Stimulated activated CD8-positive, alpha-beta memory T cell treated with anti-CD3 and anti-CD28 coated beads, Interleukin-4, amount 100 ng/mL, for 48 hours (primary cell): Measurements from ENCODE around the gene ACADM.
"Not testable (repeated sequence)": the region's sequence is repeated elsewhere in the genome, so short reads cannot be mapped to it uniquely, and the experiment has no call there.

Experiments used
- DNase-seq: peaks from one replicate; pipeline ENCODE4 v3.0.0-alpha.2; 2020

ACADM gene

DNA sequence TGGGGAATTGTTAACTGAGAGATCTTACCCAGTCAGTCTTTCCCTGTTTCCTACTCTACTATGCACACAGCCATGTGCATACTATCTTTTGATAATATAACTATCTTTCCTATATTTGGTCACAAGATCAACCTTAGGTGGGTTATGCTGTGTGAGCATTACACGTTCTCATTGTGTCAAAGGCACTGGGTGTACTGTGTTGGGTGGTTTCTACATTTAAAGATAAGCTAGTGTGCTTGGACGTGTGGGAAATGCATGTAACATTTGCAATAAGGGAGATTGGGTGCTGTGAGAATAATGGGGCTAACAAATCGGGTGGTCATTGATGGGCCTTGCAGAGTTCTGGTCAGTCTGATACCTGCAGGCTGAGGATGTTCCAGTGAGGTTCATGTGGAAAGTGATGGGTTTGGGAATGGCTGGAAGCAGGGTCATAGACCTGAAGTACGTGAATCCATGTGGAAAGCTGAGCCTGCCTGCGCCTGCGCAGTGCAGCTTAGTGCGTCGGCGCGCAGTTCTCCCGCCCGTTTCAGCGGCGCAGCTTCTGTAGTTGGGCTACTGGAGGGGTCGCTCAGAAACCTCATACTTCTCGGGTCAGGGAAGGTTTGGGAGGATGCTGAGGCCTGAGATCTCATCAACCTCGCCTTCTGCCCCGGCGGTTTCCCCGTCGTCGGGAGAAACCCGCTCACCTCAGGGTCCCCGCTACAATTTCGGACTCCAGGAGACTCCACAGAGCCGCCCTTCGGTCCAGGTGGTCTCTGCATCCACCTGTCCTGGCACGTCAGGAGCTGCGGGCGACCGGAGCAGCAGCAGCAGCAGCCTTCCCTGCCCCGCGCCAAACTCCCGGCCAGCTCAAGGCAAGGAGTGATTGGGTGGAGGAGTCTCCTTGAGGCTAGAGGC lies 72.1 kb downstream of the ACADM start, which contains the start of gene MSH4:
MSH4 (plus strand) TSS at position 507 of the 897 bp plus-strand sequence; CDS start at position 611, 104 bp downstream.
- peak; percentile 63 for DNase-seq

DNA sequence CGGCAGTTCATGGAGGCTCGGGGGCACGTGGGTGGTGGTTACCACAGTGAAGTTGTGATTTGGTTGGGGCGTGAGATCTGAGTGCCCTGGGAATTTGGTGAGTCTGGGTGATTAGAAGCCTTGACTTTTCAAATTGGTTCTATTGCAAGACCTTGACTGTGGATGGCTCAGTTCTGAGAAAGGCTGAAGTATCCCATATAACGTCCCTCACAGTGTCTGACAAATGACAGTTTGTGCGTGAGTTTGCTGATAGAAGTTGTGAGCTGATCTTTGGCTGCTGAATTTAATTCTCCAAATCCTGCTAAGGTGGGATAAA lies 72.7 kb downstream of the ACADM start:
- DNase-seq, result no peak

DNA sequence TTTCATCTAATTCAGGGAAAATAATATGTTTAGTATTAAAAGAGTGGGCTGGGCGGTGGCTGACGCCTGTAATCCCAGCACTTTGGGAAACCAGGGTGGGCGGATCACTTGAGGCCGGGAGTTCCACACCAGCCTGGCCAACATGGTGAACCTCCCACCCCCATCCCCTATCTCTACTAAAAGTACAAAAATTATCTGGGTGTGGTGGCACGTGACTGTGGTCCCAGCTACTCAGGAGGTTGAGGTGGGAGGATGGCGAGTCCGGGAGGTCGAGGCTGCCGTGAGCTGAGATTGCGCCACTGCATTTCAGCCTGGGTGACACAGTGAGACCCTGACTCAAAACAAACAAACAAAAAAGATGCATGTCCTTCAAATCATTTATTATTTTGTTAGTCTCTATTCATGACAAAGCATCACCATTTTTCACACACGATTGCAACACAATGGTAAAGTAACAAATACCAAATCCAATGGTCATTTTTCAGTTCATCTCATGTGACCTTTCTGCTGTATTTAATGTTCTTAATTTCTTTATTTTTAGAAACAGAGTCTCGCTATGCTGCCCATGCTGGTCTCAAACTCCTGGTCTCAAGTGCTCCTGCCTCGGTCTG lies 73.2 kb downstream of the ACADM start:
- DNase-seq, result peak; percentile 33

- not testable (repeated sequence) for DNase-seq
These were observed 77.0 kb downstream of the ACADM start for GRCh38 chr1:75801480-75801879.

DNA sequence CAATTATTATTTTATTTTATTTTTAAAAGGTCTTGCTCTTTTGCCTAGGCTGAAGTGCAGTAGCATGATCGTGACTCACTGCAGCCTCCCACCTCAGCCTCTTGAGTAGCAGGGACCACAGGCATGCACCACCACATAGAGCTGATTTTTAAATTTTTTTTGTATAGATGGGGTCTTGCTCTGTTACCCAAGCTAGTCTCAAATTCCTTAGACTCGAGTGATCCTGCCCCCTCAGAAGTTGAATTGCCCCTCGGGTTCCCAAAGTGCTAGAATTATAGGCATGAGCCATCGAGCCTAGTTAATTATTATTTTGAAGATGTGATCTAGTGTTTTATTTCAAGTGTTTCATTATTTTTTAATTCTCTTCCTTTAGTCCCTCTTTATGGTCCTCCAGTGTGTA lies 84.4 kb downstream of the ACADM start:
- DNase-seq, result no peak

DNA sequence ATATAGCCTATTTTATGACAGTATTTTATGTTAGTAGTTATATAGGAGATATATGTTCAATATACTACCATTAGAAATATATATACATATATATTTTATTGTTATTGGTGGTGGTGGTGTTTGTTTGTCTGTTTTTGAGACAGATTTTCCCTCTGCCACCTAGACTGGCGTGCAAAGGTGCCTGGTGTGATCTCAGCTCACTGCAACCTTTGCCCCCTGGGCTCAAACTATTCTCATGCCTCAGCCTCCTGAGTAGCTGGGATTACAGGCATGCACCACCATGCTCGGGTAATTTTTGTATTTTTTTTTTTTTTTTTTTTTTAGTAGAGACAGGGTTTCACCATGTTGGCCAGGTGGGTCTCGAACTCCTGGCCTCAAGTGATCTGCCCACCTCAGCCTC lies 85.6 kb downstream of the ACADM start:
- DNase-seq, result not testable (repeated sequence)

GRCh38 chr1:75811211-75811981 lies 86.9 kb downstream of the ACADM start:
- no peak for DNase-seq

- DNase-seq, result no peak
These were observed 87.6 kb downstream of the ACADM start for GRCh38 chr1:75812065-75812464.
